T47D (cell line): ENCODE measurements around the gene CACNA1D.
"Not testable (repeated sequence)": the region's sequence is repeated elsewhere in the genome, so short reads cannot be mapped to it uniquely, and the experiment has no call there.

Source experiments
- DNase-seq, 2 experiments: peaks; one replicate each; pipeline versions ENCODE4 v3.0.0 to v3.0.0-alpha.2; 2011 to 2012; ENCODE audit warnings: low read depth in 1 of 2, low spot score in 1 of 2
- JUND ChIP-seq: IDR thresholded peaks from 2 replicates; pipeline ENCODE4 v1.6.1; 2012; ENCODE audit warnings: low read depth
- in situ Hi-C: cut with HindIII; loops from 2 replicates; pipeline ENCODE4 v1.10.0; 2016; ENCODE audit warnings: low sequenced_read_pairs, low pct_unique_long_range_greater_than_20kb

The CACNA1D gene

GRCh38 chr3:53624061-53624857 is 129.8 kb downstream of the CACNA1D start:
- no peak for DNase-seq
- in situ Hi-C loops, result no loop called here
- no peak for TF ChIP-seq JUND

DNA sequence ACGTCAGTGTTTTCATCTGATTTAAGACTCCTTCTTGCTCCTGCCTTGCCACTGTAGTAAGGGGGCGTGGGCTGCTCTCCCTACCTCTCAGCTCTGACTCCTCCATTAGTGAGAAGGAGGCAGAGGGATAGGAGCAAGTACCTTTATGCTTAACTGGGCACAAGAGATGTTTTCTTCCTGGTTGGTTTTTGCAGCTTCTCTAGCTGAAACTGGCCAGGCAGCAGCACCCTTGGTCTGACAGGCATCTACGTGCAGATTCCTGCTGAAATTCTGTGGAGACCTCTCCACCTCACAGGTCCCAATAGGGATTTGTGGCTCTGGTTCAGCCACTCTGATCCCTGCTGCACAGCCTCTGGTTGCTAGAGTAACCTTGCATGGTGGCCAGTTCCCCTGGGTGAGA is 132.5 kb downstream of the CACNA1D start:
- no peak for TF ChIP-seq JUND
- DNase-seq, result no peak
- in situ Hi-C loops, result no loop called here

GRCh38 chr3:53628536-53629401 is 134.4 kb downstream of the CACNA1D start:
- DNase-seq, result no peak
- in situ Hi-C loops, result no loop called here
- no peak for TF ChIP-seq JUND

DNA sequence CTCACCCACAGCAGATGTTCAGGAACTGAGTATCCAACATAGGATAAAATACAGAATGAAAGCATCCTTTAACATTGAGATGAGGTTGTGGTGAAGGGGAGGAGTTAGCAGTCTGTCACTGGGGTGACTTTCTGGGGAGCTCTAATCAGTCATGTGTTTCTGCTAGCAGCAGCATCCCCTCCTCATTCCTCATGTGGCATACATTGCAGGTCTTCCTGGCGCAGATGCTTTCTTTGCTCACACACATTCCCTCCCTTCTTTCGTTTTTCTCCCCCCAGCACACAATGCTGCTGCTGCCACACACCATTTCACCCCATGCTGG is 135.0 kb downstream of the CACNA1D start:
- no peak for TF ChIP-seq JUND

DNA sequence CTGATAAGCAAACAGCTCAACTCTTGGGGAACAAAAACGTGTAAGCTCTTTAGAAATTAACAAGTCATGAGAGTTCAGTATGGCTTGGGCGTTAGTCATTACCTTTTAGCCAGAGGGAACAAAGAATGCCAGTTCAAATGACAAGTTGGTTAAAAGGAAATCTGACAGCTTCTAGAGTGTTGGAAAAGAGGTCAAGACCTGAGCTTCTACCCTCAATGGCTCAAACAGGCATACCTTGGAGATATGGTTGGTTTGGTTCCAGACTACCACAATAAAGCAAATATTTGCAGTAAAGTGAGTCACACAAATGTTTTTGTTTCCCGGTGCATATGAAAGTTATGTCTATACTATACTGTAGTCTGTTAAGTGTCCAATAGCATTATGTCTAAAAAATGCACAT is 136.1 kb downstream of the CACNA1D start:
- in situ Hi-C loops, result no loop called here
- TF ChIP-seq JUND, result no peak
- peak in 1 of 2 experiments; percentile 51 for DNase-seq

More for the DNA sequence above, 135.0 kb downstream of the CACNA1D start:
- DNase-seq, result no peak
- in situ Hi-C loops, result no loop called here

DNA sequence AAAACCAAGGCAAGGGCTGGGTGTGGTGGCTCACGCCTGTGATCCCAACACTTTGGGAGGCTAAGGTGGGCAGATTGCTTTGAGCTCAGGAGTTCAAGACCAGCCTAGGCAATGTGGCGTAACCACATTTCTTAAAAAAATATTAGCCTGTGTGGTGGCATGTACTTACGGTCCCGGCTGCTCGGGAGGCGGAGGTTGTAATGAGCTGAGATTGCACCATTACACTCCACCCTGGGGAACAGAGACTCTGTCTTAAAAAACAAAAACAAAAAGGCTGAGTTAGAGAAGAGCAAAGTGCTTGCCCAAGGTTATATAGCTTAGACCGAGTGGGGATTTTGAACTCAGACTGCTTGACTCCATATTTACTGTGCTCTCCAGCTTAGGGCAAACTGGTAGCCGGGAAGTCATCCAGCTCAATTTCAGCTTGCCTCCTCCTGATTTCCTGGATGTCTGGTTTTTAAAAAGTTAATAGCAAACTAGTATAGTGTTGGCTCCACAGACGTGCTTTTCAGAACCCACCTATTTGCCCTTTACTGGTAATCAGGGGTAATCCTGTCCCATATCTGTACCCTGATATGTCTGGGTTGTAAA is 138.9 kb downstream of the CACNA1D start:
- in situ Hi-C loops, result no loop called here
- no peak for TF ChIP-seq JUND
- no peak for DNase-seq

DNA sequence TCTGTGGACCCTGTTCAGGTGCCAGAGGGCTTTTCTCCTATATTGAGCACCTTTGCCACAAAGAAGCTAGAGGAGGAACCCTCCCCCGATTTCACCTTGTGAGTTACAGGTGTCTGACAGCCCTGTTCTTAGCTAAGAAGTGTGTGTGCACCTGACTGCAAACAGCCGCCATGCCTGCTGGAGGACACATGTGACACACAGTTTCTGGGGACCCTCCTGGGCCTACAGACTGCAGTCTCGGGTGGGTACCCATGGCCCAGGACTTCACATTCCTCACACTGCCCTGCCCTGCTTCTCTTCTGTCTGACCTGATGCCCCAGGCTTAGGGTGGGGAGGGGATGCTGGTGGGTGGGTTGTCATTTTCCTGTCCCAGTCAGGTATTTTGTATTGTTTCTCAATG is 140.6 kb downstream of the CACNA1D start:
- in situ Hi-C loops, result no loop called here
- no peak for DNase-seq
- no peak for TF ChIP-seq JUND

DNA sequence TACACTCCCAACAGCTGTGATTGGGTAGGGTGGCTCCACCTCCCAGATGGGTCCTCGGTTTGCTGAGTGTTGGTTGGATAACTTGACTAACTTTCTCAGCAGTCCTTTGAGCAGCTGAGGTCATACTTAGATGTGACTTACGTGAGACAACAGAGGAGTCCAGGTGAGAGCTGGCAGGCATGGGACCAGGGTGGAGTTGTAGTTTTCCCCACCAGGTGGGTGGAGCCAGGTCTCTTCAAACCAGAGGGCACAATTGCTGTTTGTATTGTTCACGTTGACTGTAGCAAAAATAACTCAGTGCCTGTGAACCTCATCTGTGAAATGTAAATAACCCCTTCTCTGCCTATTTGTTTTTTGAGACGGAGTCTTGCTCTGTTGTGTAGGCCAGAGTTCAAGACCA is 144.4 kb downstream of the CACNA1D start:
- DNase-seq, result peak in 1 of 2 experiments; percentile 37

GRCh38 chr3:53641397-53641796 is 147.0 kb downstream of the CACNA1D start:
- DNase-seq, result no peak
- in situ Hi-C loops, result no loop called here
- no peak for TF ChIP-seq JUND

More for the DNA sequence above, 144.4 kb downstream of the CACNA1D start:
- in situ Hi-C loops, result not testable (repeated sequence)

DNA sequence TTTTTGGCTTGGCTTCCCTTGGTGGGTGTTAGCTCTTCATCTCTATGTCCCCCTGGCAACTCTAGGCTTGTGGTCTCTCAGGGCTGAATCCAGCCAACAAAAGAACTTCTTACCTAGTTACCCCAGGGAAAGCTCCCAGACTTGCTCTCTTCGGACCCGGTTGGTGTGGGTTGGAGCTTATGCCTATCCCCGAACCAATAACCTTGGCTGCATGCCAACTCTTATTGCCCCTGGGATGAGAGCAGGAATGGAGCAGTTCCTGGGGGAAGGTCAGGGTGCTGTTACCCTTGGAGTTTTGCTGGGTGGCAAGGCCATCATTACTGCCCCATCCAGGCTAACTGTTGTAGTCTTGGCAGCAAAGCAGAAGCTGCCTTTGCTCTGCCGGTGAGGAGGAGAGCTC is 147.8 kb downstream of the CACNA1D start:
- no peak for DNase-seq
- in situ Hi-C loops, result no loop called here
- no peak for TF ChIP-seq JUND

- DNase-seq, result no peak
- in situ Hi-C loops, result no loop called here
- no peak for TF ChIP-seq JUND
Observed at GRCh38 chr3:53643757-53644156, 149.3 kb downstream of the CACNA1D start.

GRCh38 chr3:53645754-53646153 is 151.3 kb downstream of the CACNA1D start:
- no peak for TF ChIP-seq JUND
- in situ Hi-C loops, result no loop called here
- DNase-seq, result no peak

GRCh38 chr3:53646723-53647122 is 152.3 kb downstream of the CACNA1D start:
- TF ChIP-seq JUND, result no peak
- in situ Hi-C loops, result no loop called here
- DNase-seq, result no peak
